Stimulated activated naive CD8-positive, alpha-beta T cell treated with anti-CD3 and anti-CD28 coated beads, Interleukin-15, Interleukin-2, amounts not matched to agents 100 U/mL and 50 U/mL, for 24 hours (primary cell): ENCODE data around the gene TMEM200B.
A peak's percentile ranks its signal among the peaks of the same experiment; 100 is the strongest.
"Not testable (repeated sequence)": the region's sequence is repeated elsewhere in the genome, so short reads cannot be mapped to it uniquely, and the experiment has no call there.

Experiments
- ATAC-seq: fragments of 150-1000 bp; cut with Tn5 transposase; one replicate; pipeline ENCODE4 v1.10.0; 2021
- DNase-seq: peaks from one replicate; pipeline ENCODE4 v3.0.0; 2021

TMEM200B gene

GRCh38 chr1:29108041-29108440 lies 15.7 kb downstream of the TMEM200B start:
- ATAC-seq, result not testable (repeated sequence)

GRCh38 chr1:29105822-29106221 lies 17.9 kb downstream of the TMEM200B start:
- DNase-seq, result no peak
- ATAC-seq, result no peak

More at GRCh38 chr1:29108041-29108440, 15.7 kb downstream of the TMEM200B start:
- not testable (repeated sequence) for DNase-seq

DNA sequence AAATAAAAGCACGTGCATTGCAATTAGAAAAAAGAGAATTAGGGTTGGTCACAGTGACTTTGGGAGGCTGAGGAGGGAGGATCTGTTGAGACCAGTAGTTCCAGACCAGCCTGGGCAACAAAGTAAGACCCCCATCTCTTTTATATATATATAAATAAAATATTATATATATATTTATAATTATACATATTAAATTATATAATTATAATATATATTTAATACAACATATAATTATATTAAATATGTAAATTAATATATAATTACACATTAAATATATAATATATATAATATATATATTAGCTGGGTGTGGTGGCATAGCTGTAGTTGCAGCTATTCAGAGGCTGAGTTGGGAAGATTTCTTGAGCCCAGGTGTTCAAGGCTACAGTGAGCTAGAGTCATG lies 23.2 kb downstream of the TMEM200B start:
- ATAC-seq, result no peak
- no peak for DNase-seq

GRCh38 chr1:29099286-29099685 lies 24.4 kb downstream of the TMEM200B start:
- DNase-seq (no peak), ATAC-seq (no peak)

GRCh38 chr1:29096231-29096886 lies 27.3 kb downstream of the TMEM200B start:
- no peak for ATAC-seq
- no peak for DNase-seq

DNA sequence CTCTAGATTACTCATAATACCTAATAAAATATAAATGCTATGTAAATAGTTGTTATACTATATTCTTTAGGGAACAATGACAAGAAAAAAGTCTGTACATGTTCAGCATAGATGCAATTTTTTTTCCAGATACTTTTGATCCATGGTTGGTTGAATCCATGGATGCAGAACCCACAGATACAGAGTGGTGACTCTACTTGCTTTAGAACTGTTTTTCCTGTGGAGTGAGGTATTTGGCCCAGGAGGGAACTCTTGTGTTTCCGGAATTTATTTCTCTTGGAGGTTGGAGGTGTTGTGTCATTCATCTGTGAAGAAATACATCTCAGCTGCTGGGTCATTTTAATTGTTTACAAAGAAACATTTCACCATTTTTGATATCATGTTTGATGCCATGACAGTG lies 28.7 kb downstream of the TMEM200B start:
- DNase-seq (no peak), ATAC-seq (no peak)

DNA sequence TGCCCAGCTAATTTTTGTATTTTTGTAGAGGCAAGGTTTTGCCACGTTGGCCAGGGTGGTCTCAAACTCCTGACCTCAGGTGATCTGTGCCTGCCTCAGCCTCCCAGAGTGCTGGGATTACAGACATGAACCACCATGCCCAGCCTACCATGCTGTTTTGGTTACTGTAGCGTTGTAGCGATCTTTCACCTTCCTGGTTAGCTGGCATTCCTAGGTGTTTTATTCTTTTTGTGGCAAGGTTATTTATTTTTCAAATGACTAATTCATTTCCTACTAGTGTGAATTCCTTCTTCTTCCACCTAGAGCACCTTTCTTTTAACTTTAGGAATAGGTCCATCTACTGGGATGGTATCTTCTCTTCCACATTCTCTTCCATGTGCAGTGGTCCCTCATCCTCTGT lies 29.3 kb downstream of the TMEM200B start:
- DNase-seq, result no peak
- no peak for ATAC-seq

DNA sequence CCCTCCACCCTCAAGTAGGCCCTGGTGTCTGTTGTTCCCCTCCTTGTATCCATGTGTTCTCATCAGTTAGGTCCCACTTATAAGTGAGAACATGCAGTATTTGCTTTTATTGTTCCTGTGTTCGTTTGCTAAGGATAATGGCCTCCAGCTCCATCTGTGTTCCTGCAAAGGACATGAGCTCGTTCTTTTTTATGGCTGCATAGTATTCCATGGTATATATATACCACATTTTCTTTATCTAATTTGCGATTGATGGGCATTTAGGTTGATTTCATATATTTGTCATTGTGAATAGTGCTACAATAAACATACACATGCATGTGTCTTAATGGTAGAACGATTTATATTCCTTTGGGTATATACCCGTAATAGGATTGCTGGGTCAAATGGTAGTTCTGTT lies 31.0 kb downstream of the TMEM200B start:
- ATAC-seq, DNase-seq: not testable (repeated sequence)

DNA sequence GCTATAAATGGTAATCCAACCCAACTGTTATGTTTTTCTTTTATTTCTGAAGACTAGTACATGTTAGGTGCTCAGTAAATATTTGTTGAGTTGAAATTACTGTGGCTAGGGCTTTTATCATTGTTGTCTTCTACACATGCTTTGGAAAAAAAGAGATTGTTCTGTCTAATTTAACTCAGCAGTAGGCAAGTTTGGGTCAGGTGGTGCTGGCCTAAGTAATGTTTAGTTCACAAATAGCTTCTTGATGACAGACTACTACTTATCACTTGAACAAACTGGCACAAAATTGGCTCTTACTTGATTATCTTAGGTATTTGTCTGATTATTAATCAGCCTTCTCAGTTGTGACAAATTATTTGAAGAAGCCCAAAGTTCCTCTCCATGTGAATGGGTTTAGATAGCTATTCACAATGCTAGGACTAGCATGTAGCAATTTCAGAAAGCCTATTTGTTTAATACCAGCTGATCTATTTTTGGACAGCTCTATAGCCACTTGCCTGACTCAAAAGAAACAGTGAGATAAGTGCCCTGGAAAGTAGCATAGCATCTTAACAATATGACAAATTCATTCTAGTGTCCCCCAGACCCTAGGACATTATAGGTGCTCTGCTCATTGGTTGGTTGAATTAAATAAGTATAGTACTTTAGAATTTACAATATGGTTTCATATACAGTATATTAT lies 32.6 kb downstream of the TMEM200B start:
- DNase-seq (no peak), ATAC-seq (no peak)

DNA sequence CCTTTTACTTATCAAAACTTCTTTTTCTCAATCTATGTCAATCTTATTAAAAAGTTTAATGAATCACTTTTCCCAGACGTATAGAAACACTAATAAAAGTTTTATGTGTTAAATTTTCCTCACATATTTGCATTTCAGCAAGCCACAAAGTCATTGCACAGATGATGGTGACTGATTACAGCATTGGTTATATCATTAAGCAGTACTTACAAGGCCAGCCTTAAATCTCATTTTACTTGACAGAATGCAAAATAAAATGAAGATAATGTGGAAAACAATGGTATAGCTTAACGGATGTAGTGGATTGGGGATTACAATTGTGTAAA lies 39.5 kb downstream of the TMEM200B start:
- ATAC-seq (peak; percentile 46), DNase-seq (no peak)

DNA sequence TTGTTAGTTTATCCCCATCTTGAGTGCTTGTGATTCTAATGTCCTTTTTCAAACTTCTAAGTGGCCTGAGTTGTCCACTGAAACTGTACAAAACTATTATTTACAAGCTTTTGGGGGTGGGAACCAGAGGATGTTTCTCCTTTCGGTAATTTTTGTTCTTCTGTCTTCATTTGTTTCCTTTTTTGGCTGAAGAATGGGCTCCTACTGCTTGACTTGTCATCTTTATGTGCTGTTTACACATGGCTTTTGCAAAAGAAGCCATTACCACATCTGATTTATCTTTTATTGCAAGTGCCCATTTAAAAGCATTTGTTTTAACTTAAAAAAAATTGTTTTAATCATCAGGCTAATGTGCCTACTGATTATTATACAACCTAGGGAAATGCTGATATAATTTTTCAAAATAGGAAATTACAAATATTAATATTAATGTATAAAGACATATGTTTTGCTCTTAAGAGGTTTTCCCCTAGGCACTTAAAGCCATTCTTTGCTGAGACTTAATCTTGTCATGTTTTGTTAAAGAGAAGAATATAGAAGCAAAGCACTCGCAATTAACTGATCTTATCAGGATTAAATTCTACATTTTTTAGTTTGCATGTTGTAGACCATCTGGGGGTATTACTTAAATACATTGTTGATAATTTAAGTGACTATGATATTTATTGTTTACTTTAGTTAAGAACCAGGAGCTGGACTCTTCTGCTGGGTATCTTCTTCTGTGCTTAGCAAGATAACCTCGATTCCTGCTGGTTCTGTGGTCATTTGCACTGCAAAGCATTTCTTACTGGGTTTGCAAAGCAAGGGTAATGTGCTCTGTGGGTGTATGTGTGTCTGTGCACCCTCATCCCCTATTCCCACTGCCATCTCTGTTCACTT lies 40.1 kb downstream of the TMEM200B start:
- ATAC-seq (no peak), DNase-seq (no peak)

GRCh38 chr1:29082519-29082918 lies 41.2 kb downstream of the TMEM200B start:
- ATAC-seq (no peak), DNase-seq (no peak)

DNA sequence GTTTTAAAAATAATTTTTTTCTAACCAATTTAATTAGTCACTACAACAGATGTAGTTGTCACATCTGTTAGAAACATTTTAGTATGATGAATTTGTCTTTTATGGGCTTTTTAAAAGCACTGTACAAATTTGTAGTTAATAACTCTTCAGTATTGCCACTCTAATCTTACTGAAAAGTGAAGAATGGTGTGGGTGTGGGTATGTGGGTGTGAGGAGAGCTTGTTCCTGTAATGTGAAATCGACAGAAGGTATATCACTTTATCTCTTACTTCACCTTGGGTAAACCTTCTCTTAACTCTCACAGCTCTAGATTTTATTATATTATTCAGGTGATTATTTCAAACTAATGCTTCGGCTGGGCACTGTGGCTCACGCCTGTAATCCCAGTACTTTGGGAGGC lies 42.5 kb downstream of the TMEM200B start:
- DNase-seq, result no peak

DNA sequence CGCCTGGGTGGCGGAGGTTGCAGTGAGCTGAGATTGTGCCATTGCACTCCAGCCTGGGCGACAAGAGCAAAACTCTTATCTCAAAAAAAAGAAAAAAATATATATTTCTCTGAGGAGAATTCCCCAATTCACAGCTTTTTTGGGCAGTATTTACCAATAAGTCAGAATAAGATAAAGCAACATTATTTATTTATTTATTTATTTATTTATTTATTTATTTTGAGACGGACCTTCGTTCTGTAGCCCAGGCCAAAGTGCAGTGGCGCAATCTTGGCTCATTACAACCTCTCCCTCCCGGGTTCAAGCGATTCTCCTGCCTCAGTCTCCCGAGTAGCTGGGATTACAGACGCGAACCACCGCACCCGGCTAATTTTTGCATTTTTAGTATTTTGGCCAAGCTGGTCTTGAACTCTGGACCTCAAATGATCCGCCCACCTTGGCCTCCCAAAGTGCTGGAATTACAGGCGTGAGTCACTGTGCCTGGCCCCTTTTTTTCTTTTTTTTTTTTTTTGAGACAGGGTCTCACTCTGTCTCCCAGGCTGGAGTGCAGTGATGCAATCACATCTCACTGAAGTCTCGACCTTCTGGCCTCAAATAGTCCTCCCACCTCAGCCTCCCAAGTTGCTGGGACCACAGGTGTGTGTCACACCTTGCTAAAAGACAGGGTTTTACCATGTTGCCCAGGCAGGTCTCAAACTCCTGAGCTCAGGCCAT lies 43.6 kb downstream of the TMEM200B start:
- DNase-seq, result not testable (repeated sequence)
- ATAC-seq, result peak; percentile 9

More for the DNA sequence above, 42.5 kb downstream of the TMEM200B start:
- no peak for ATAC-seq

GRCh38 chr1:29077155-29077554 lies 46.5 kb downstream of the TMEM200B start:
- ATAC-seq, result no peak
- no peak for DNase-seq
